Endothelial cell of hepatic sinusoid (primary cell): ENCODE measurements around the gene USP44.

Experiments
- in situ Hi-C: cut with HindIII; loops from 2 replicates; pipeline ENCODE4 v1.10.0; 2017; ENCODE audit warnings: low sequenced_read_pairs

USP44 gene

GRCh38 chr12:95548539-95549391 lies 2.5 kb downstream of the USP44 start:
- in situ Hi-C loops = no loop called here

- in situ Hi-C loops = no loop called here
Observed at GRCh38 chr12:95548056-95548538, 3.2 kb downstream of the USP44 start.

GRCh38 chr12:95547522-95548055 lies 3.7 kb downstream of the USP44 start:
- in situ Hi-C loops = no loop called here

GRCh38 chr12:95546491-95546813 lies 4.8 kb downstream of the USP44 start:
- in situ Hi-C loops = no loop called here

GRCh38 chr12:95545731-95546490 lies 5.4 kb downstream of the USP44 start:
- in situ Hi-C loops = no loop called here

- in situ Hi-C loops = no loop called here
Observed at GRCh38 chr12:95545303-95545702, 6.0 kb downstream of the USP44 start.

- in situ Hi-C loops = no loop called here
Observed at GRCh38 chr12:95544756-95545155, 6.5 kb downstream of the USP44 start.

GRCh38 chr12:95543305-95543704 lies 8.0 kb downstream of the USP44 start:
- in situ Hi-C loops = no loop called here

GRCh38 chr12:95541436-95541835 lies 9.8 kb downstream of the USP44 start:
- in situ Hi-C loops = no loop called here

- in situ Hi-C loops = no loop called here
Observed at GRCh38 chr12:95538656-95539055, 12.6 kb downstream of the USP44 start.

GRCh38 chr12:95538006-95538405 lies 13.3 kb downstream of the USP44 start:
- in situ Hi-C loops = no loop called here

GRCh38 chr12:95533985-95534384 lies 17.3 kb downstream of the USP44 start:
- in situ Hi-C loops = no loop called here

- in situ Hi-C loops = no loop called here
Observed at GRCh38 chr12:95532851-95533250, 18.4 kb downstream of the USP44 start.

- in situ Hi-C loops = no loop called here
Observed at GRCh38 chr12:95529693-95530225, 21.5 kb downstream of the USP44 start.

GRCh38 chr12:95528431-95528830 lies 22.8 kb downstream of the USP44 start:
- in situ Hi-C loops = no loop called here

GRCh38 chr12:95522692-95523091 lies 28.6 kb downstream of the USP44 start:
- in situ Hi-C loops = no loop called here

- in situ Hi-C loops = no loop called here
Observed at GRCh38 chr12:95520816-95521215, 30.5 kb downstream of the USP44 start.

GRCh38 chr12:95518944-95519343 lies 32.3 kb downstream of the USP44 start:
- in situ Hi-C loops = no loop called here

GRCh38 chr12:95517246-95517645 lies 34.0 kb downstream of the USP44 start:
- in situ Hi-C loops = no loop called here

GRCh38 chr12:95516757-95517156 lies 34.5 kb downstream of the USP44 start:
- in situ Hi-C loops = no loop called here

- in situ Hi-C loops = no loop called here
Observed at GRCh38 chr12:95515197-95515596, 36.1 kb downstream of the USP44 start.

- in situ Hi-C loops = no loop called here
Observed at GRCh38 chr12:95513599-95513998, 37.7 kb downstream of the USP44 start.
